CD14-positive monocyte (primary cell): ENCODE measurements around the gene HCAR2. TPM values are rescaled to one million over a fixed set of nuclear protein-coding genes. Genes with fewer than 3 reads are reported as not detected.

Experiments
- DNase-seq, 3 donors: peaks; one replicate each; pipeline ENCODE4 v3.0.0-alpha.2; 2011 to 2022
- H2AFZ ChIP-seq: 2 replicates; pipeline ENCODE4 v1.6.0; 2012; ENCODE audit warnings: mild to moderate bottlenecking, low read depth, low read length, inconsistent platforms; ENCODE audit not compliant: insufficient read depth, poor library complexity, severe bottlenecking
- H3K27ac ChIP-seq, 2 donors: 1 replicate in 1 of 2; 2 replicates in 1 of 2; pipeline ENCODE4 v1.5.1; 2012 to 2013; ENCODE audit warnings: low read length in 2 of 2, control low read depth in 1 of 2, inconsistent platforms in 1 of 2, low read depth in 1 of 2, mild to moderate bottlenecking in 1 of 2
- H3K27me3 ChIP-seq, 2 donors: one replicate each; pipeline versions ENCODE4 v1.6.0 to v1.6.1; 2011 to 2013; ENCODE audit warnings: low read length in 2 of 2; ENCODE audit not compliant: control insufficient read depth in 2 of 2, insufficient read depth in 2 of 2
- H3K36me3 ChIP-seq, 2 donors: replicated peaks in 1 of 2; 1 replicate in 1 of 2; 2 replicates in 1 of 2; pipeline versions ENCODE4 v1.5.1 to v1.6.1; 2012 to 2013; ENCODE audit warnings: low read length in 2 of 2, control low read depth in 1 of 2, inconsistent platforms in 1 of 2, mild to moderate bottlenecking in 1 of 2; ENCODE audit not compliant: insufficient read depth in 2 of 2, control insufficient read depth in 1 of 2
- H3K4me1 ChIP-seq, 2 donors: 1 replicate in 1 of 2; 2 replicates in 1 of 2; pipeline versions ENCODE4 v1.5.1 to v1.6.1; 2012 to 2013; ENCODE audit warnings: low read length in 2 of 2, control low read depth in 1 of 2, inconsistent platforms in 1 of 2, mild to moderate bottlenecking in 1 of 2, moderate library complexity in 1 of 2; ENCODE audit not compliant: insufficient read depth in 2 of 2, control insufficient read depth in 1 of 2
- H3K4me2 ChIP-seq: replicated peaks from 2 replicates; pipeline ENCODE3; 2012; ENCODE audit warnings: low read length, moderate library complexity, mild to moderate bottlenecking; ENCODE audit not compliant: poor library complexity, severe bottlenecking; ENCODE audit errors: extremely low read depth
- H3K4me3 ChIP-seq, 3 experiments: fragments of 200-600 bp in 1 of 3; sonication (generic) in 1 of 3; replicated peaks in 1 of 3; 1 replicate in 2 of 3; 2 replicates in 1 of 3; pipeline ENCODE4 v1.5.1; 2011 to 2013; ENCODE audit warnings: low read length in 3 of 3, mild to moderate bottlenecking in 3 of 3, control low read depth in 2 of 3, low read depth in 2 of 3, inconsistent platforms in 1 of 3, moderate library complexity in 1 of 3
- H3K79me2 ChIP-seq: 2 replicates; pipeline ENCODE4 v1.6.0; 2012; ENCODE audit warnings: mild to moderate bottlenecking, control low read depth, inconsistent platforms, low read length, moderate library complexity; ENCODE audit not compliant: insufficient read depth
- H3K9ac ChIP-seq: 2 replicates; pipeline ENCODE4 v1.6.0; 2017; ENCODE audit warnings: low read length, mild to moderate bottlenecking; ENCODE audit not compliant: insufficient read depth, poor library complexity, severe bottlenecking
- H3K9me3 ChIP-seq, 2 donors: replicated peaks in 1 of 2; 1 replicate in 1 of 2; 2 replicates in 1 of 2; pipeline versions ENCODE4 v1.5.1 to v1.6.1; 2012 to 2013; ENCODE audit warnings: low read length in 2 of 2, control low read depth in 1 of 2; ENCODE audit not compliant: control insufficient read depth in 1 of 2, insufficient read depth in 1 of 2
- H4K20me1 ChIP-seq: 2 replicates; pipeline ENCODE4 v1.6.0; 2012; ENCODE audit warnings: mild to moderate bottlenecking, low read length, control low read depth, moderate library complexity; ENCODE audit not compliant: insufficient read depth
- H3K27ac Mint-ChIP-seq, 7 donors: one replicate each; pipeline ENCODE4 v1.8.0; 2020; ENCODE audit warnings: mild to moderate bottlenecking in 7 of 7, mixed read lengths in 7 of 7, moderate library complexity in 6 of 7, inconsistent platforms in 2 of 7
- H3K27me3 Mint-ChIP-seq, 3 donors: one replicate each; pipeline ENCODE4 v1.8.0; 2021 to 2022; ENCODE audit warnings: low read depth in 3 of 3, mild to moderate bottlenecking in 3 of 3, mixed read lengths in 3 of 3, moderate library complexity in 3 of 3, inconsistent platforms in 1 of 3
- H3K36me3 Mint-ChIP-seq, 2 donors: one replicate each; pipeline ENCODE4 v1.8.0; 2020; ENCODE audit warnings: mixed read lengths in 2 of 2, inconsistent platforms in 1 of 2, mild to moderate bottlenecking in 1 of 2
- H3K4me1 Mint-ChIP-seq: one replicate; pipeline ENCODE4 v1.8.0; 2020; ENCODE audit warnings: mild to moderate bottlenecking, mixed read lengths
- H3K4me3 Mint-ChIP-seq, 2 donors: one replicate each; pipeline ENCODE4 v1.8.0; 2020; ENCODE audit warnings: mild to moderate bottlenecking in 2 of 2, mixed read lengths in 2 of 2, moderate library complexity in 1 of 2
- H3K9me3 Mint-ChIP-seq, 7 donors: one replicate each; pipeline ENCODE4 v1.8.0; 2020 to 2022; ENCODE audit warnings: mixed read lengths in 7 of 7, mild to moderate bottlenecking in 6 of 7, moderate library complexity in 6 of 7, inconsistent platforms in 2 of 7
- WGBS: methylation state at CpG from one replicate; pipeline ENCODE4 v1.1.5; 2013; ENCODE audit warnings: missing lambda C conversion rate; ENCODE audit not compliant: insufficient coverage; 5-methylcytosine and 5-hydroxymethylcytosine counted together
- intact Hi-C, 2 donors: fragments of 100-400 bp; cut with micrococcal nuclease; formaldehyde crosslinking; loops; one replicate each; pipeline versions ENCODE4 v1.15.0 to v1.15.1; 2023
- polyA plus RNA-seq, 3 donors: library from polyadenylated mRNA; depleted of rRNA in 1 of 3; unstranded in 2 of 3; stranded (reverse) in 1 of 3; fragments of 300-500 nt in 2 of 3; fragments of >200 nt in 1 of 3; fragmentation: Illumina TruSeq in 2 of 3; gene quantifications; 1 replicate in 2 of 3; 2 replicates in 1 of 3; pipeline ENCODE4 v1.2.3, GENCODE V29; 2012 to 2021
- TF ChIP-seq, protein P1 (sequence below): fragments of 200-600 bp; IDR thresholded peaks from one replicate; pipeline ENCODE4 v1.8.0; 2022; ENCODE audit warnings: antibody characterized with exemption, mild to moderate bottlenecking

The HCAR2 gene
- polyA plus RNA-seq, 3 donors: 8.1 to 31.2 (median 13.0) TPM

DNA sequence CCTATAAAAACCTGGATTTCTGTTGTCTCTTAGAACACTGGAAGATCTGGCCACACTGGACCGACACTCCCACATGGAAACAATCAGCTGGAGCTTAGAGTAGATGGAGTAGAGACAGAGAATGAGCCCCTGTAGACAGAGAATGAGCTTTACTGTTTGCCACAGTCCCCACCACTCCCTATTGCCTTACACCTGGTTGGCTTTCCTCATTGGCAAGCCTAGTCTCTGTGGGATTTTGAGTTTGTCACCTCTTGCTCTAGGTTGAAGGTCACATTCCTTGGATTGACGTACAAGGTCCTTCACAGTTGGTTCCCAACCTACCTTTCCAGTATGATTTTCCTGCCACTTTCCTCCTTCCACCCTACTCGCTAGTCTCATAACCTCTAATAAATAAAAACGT, 29.5 kb upstream of the HCAR2 start:
- DNase-seq: no peak
- H3K36me3 ChIP-seq: no peaks in the 10 kb centered on the region
- H3K4me3 Mint-ChIP-seq: peak overlapping the region in 1 of 2 donors; percentile 62
- 97% methylated on average over 3 of the region's 4 CpGs for WGBS
- H3K27ac Mint-ChIP-seq: peak overlapping the region in 5 of 7 donors; percentile 37 to 77 (median 61)
- H3K27ac ChIP-seq: no peak overlapping the region
- peaks cover 29% of the 10 kb centered on the region for H3K4me1 Mint-ChIP-seq
- TF ChIP-seq, protein P1, sequence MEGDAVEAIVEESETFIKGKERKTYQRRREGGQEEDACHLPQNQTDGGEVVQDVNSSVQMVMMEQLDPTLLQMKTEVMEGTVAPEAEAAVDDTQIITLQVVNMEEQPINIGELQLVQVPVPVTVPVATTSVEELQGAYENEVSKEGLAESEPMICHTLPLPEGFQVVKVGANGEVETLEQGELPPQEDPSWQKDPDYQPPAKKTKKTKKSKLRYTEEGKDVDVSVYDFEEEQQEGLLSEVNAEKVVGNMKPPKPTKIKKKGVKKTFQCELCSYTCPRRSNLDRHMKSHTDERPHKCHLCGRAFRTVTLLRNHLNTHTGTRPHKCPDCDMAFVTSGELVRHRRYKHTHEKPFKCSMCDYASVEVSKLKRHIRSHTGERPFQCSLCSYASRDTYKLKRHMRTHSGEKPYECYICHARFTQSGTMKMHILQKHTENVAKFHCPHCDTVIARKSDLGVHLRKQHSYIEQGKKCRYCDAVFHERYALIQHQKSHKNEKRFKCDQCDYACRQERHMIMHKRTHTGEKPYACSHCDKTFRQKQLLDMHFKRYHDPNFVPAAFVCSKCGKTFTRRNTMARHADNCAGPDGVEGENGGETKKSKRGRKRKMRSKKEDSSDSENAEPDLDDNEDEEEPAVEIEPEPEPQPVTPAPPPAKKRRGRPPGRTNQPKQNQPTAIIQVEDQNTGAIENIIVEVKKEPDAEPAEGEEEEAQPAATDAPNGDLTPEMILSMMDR: no peak
- H3K4me3 ChIP-seq: peak overlapping the region in 1 of 3 experiments; percentile 1
- H2AFZ ChIP-seq: no peak overlapping the region
- peak overlapping the region; percentile 39 for H3K4me2 ChIP-seq
- peaks cover 0 to 5% of the 10 kb centered on the region in 2 donors for H3K27me3 ChIP-seq
- H3K4me1 ChIP-seq: peaks cover 15 to 28% of the 10 kb centered on the region in 2 donors
- intact Hi-C loops: loop anchor here in 1 of 2 donors (10.0 kb wide), 1 partner anchor 48 kb away; no protein-coding TSS in a partner anchor
- no peaks in the 10 kb centered on the region for H4K20me1 ChIP-seq
- no peaks in the 10 kb centered on the region for H3K9me3 ChIP-seq
- H3K79me2 ChIP-seq: no peaks in the 10 kb centered on the region
- peaks cover 7 to 13% (median 12%) of the 10 kb centered on the region in 3 donors for H3K27me3 Mint-ChIP-seq
- peaks cover 0 to 3% of the 10 kb centered on the region in 2 donors for H3K36me3 Mint-ChIP-seq
- no peak overlapping the region for H3K9ac ChIP-seq
- H3K9me3 Mint-ChIP-seq: peaks cover 0 to 17% (median 0%) of the 10 kb centered on the region in 7 donors

DNA sequence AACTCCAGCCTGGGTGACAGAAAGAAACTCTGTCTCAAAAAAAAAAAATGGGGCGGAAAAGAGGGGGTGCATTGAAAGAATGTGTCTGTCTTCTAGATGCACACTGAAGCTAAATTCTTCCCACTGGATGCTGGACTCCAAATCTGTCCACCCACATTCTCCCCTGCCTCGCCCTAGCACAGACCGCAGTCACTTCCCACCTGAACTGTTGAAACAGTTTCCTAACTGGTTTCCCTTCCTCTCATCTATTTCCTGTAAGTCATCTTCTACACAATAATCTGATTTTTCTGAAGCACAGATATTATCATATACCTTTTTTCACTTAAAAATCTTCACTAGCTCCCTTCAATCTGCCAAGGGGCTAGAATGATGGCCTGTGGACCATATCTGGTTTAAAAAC, 29.0 kb upstream of the HCAR2 start:
- peaks cover 16 to 28% of the 10 kb centered on the region in 2 donors for H3K4me1 ChIP-seq
- Mint-ChIP-seq H3K27ac (peak overlapping the region in 5 of 7 donors; percentile 17 to 66 (median 37)), H3K4me1 (peaks cover 29% of the 10 kb centered on the region), H3K36me3 (peaks cover 0 to 3% of the 10 kb centered on the region in 2 donors), H3K27me3 (peaks cover 7 to 13% (median 12%) of the 10 kb centered on the region in 3 donors), H3K9me3 (peaks cover 0 to 17% (median 0%) of the 10 kb centered on the region in 7 donors), H3K4me3 (no peak overlapping the region)
- intact Hi-C loops: loop anchor here in 1 of 2 donors (10.0 kb wide), 1 partner anchor 47 kb away; no protein-coding TSS in a partner anchor
- peaks cover 0 to 5% of the 10 kb centered on the region in 2 donors for H3K27me3 ChIP-seq
- H3K4me3 ChIP-seq: peak overlapping the region in 1 of 3 experiments; percentile 1
- peak in 2 of 3 donors; percentile 54 to 67 for DNase-seq
- H4K20me1 ChIP-seq: no peaks in the 10 kb centered on the region
- no peak overlapping the region for H3K9ac ChIP-seq
- H3K36me3 ChIP-seq: no peaks in the 10 kb centered on the region
- no peak overlapping the region for H3K27ac ChIP-seq
- no peaks in the 10 kb centered on the region for H3K9me3 ChIP-seq
- H3K79me2 ChIP-seq: no peaks in the 10 kb centered on the region
- H3K4me2 ChIP-seq: peak overlapping the region; percentile 39
- 0% methylated on average over 2 of the region's 3 CpGs for WGBS
- no peak overlapping the region for H2AFZ ChIP-seq
- TF ChIP-seq, protein P1: no peak
